CD4-positive, alpha-beta T cell treated with Interleukin-2 at 100 ng/mL for 4 hours (primary cell): Measurements from ENCODE around the gene CALM1.
A peak's percentile ranks its signal among the peaks of the same experiment; 100 is the strongest.
"Not testable (repeated sequence)": the region's sequence is repeated elsewhere in the genome, so short reads cannot be mapped to it uniquely, and the experiment has no call there.

Source experiments
- DNase-seq: peaks from one replicate; pipeline ENCODE4 v3.0.0-alpha.2; 2020; ENCODE audit warnings: low spot score

The CALM1 gene

GRCh38 chr14:90383731-90384542, 12.9 kb upstream of the CALM1 start:
- peak; percentile 68 for DNase-seq

GRCh38 chr14:90384543-90384911, 12.3 kb upstream of the CALM1 start:
- peak; percentile 75 for DNase-seq

GRCh38 chr14:90386321-90386720, 10.5 kb upstream of the CALM1 start:
- no peak for DNase-seq

DNA sequence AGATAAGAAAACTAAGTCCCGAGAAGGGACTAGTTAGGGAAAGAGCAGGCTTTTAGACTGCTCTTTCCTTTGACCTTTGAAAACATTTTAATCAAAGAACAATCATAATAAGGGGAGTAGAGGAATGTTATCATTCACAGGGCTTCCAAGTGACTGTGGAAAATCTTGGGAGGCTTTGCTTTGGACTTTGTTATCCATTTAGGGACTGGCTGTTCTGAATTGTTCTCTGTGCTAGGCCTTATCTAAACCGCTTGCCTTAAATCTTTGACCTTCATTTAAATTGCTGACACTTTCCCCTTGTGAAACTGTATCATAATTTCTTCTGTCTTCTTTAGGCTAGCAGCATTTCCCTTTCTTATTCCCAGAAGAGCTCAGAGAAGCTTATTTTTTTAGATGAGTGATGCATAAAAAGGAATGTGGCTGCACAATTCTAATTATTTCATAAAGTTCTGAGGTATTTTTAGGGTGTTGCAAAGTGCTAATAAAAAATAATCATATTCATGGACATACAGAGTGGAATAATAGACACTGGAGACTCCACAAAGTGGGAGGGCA, 9.5 kb upstream of the CALM1 start:
- DNase-seq = no peak

DNA sequence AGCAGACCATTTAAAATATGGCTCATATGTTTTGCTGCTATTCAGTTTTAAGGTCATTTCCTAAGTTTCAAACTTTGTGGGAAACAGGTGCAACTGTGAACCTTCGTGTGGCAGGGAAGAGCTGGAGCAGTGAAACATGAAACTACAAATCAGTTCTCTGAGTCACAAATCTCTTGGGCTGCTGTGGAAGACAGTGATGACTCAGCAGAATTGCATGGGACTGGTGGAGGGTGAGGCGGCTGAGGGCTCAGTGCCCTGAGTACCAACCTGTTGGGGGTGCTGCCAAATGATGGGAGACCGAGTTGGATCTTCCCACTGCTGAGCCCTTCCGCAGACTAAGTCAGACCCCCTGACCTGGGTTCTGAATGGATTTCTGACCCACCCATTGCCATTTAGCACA, 8.4 kb upstream of the CALM1 start:
- no peak for DNase-seq

DNA sequence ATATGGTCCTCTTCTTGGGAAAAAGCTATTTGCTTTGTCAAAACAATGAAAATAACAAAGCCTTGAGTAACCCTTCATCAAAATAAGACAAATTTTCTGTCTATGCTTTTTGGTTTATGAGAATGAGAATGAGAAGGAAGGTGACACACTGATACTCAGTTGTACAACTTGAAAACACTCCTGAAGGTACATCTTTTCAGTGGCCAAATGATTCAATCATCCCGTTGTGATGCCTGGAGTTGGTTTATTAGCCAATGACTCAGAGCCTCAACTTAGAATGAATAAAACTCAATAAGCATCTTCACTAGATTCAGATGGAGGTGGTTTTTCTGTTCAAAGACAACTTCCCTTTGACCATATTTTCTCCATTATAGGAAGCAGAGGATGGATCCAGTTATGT, 7.8 kb upstream of the CALM1 start:
- no peak for DNase-seq

GRCh38 chr14:90393966-90394365, 2.9 kb upstream of the CALM1 start:
- DNase-seq = no peak

DNA sequence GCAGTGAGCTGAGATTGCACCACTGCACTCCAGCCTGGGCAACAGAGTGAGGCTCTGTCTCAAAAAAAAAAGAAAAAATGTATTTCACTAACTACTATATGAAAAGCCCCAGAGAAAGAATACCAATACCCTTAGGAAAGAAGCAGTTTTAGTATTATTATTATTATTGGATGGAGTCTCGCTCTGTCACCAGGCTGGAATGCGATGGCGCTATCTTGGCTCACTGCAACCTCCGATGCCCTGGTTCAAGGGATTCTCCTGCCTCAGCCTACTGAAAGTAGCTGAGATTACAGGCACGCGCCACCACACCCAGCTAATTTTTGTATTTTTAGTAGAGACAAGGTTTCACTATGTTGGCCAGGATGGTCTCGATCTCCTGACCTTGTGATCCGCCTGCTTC, 2.0 kb upstream of the CALM1 start:
- DNase-seq = not testable (repeated sequence)

DNA sequence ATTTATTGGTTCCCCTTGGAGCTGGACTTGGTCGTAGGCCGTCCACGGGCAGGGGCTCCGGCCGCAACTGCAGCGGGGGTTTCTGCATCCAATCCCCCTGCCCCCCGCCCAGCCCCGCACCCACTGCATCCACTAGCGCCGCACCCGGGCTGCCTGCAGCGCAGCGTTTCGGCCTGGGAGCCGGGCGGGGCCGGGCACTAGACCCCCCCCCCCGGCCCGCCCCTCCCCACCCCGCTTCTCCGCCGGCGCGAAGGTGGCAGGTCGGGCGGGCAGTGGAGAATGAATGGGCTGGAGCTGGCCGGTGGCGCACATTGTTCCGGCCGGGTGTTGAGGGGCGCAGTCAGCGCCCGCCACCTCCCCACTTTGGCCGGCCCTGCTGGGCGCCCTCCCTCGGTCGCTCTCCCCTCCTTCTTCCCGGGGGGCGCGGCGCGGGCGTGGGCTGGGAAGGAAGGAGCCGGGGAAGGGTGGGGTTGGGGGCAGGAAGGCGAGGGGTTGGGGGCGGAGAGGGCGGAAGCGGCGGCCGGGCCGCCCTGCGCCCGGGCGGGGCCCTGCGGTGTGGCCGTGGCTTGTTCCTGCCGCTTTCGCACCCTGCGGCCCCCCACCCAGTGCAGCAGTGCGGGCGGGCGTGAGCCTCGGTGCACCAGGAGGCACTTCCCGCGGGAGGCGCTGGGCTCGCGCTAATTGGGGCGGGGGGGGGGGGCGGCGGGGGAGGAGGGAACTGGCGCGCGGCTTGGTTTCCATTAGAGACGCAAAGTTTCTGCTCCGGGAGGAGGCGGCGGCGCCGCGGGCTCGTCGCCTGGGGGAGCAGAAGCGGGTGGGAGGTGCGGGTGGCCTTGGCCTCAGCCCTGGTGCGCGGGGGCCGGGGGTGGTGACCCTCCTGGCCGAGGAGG, 841 bp downstream of the CALM1 start:
- DNase-seq = peak; percentile 66

DNA sequence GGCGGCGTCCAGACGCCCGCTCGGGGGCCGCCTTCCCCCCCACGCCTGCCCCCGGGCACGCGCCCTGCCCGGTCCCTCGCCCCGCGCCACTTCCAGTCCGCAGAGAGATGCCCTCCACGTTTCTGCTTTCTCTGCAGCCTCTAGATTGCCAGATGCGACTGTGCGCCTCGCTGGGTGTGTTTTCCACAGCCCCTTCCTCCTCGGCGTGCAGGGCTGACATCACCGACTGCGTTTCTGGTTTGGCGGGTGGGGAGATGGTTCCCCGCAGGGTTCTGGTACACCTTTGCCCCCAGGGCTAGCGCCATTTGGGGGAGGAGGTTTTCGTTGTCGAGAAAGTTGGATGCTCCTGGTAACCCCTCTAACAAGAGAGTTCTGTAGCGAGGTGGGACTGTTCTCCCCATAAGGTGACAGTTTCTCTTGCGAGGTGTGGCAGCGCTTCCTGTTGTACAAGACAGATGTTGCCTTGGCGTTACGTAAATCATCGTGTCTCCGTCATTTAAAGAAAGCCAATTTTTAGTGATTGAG, 1.5 kb downstream of the CALM1 start:
- DNase-seq = peak; percentile 64

DNA sequence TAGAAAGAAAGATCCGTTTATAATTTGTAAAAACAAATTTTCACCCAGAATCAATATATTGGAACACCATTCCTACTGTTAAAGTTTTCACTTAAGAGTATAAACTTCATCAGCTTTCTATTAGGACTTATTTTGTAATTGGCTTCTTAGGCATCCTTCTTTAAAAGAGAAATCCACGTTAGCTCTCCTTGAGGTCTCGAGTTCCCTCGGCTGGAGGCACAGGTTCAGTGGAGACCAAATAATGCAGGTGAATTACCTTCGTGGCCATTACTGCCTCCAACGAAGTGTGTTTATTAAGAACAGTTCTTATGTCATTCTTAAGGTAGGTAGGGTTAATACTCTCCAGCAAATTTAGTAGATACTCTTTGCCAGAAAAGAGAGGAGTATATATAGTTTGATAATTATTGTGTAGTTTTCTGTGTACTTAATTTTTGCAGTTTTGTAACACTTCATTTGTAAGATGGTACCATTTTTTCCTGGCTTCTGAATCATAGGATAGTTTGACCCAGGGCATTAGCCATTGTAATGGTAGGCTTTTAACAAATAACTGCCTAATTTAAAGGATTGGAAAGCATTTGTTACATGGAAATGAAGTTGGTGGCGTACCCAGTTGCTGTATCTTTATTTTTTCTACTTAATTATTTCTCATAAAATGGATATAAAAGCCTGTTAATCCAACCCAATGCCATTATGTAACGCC, 2.2 kb downstream of the CALM1 start:
- DNase-seq = no peak

- DNase-seq = peak; percentile 90
Observed at GRCh38 chr14:90399541-90400444, 3.0 kb downstream of the CALM1 start.

DNA sequence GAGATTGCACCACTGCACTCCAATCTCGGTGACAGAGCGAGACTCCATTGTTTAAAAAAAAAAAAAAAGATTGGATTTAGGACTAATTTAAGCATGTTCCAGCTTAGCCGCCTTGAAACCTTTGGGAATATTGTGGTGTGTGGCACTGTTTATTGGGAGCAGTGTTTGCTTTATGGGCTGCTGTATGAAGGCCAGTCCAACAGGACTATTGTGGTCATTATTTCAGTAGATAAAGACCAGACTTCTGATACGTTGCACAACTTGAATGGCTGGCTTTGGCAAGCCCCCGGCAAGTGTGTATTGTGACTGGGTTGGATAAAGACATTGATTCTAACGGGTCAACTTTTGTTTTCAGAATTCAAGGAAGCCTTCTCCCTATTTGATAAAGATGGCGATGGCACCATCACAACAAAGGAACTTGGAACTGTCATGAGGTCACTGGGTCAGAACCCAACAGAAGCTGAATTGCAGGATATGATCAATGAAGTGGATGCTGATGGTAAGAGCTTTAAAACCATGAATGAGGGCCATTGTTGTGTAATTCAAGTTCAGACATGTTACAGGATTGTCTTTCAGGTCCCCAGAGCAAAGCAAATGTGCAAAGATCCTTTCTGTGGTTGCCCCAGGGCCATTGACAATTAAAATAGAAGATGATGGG, 4.2 kb downstream of the CALM1 start:
- DNase-seq = no peak

DNA sequence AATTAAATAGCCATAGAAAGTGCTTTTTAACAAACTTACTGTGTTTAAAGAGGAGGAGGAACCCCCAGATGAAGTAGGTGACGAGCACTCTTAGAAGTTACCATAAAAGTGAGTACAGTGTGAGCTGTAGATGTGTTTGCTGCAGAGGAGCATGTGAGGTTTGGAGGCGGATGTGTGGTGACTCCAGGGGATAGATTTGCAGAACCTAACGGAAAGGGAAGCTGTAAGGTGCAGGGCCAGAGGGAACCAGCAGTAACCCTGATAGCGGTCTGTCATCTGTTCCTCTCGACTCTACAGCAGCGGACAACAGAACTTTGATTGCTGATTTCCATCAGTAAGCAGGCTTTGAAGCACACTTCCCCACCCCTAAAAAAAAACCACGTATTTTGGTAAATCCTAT, 5.2 kb downstream of the CALM1 start:
- no peak for DNase-seq

- DNase-seq = no peak
Observed at GRCh38 chr14:90403065-90403464, 6.2 kb downstream of the CALM1 start.

DNA sequence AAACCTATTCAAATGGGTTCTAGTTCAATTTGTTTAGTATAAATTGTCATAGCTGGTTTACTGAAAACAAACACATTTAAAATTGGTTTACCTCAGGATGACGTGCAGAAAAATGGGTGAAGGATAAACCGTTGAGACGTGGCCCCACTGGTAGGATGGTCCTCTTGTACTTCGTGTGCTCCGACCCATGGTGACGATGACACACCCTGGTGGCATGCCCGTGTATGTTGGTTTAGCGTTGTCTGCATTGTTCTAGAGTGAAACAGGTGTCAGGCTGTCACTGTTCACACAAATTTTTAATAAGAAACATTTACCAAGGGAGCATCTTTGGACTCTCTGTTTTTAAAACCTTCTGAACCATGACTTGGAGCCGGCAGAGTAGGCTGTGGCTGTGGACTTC, 8.3 kb downstream of the CALM1 start:
- DNase-seq = no peak

DNA sequence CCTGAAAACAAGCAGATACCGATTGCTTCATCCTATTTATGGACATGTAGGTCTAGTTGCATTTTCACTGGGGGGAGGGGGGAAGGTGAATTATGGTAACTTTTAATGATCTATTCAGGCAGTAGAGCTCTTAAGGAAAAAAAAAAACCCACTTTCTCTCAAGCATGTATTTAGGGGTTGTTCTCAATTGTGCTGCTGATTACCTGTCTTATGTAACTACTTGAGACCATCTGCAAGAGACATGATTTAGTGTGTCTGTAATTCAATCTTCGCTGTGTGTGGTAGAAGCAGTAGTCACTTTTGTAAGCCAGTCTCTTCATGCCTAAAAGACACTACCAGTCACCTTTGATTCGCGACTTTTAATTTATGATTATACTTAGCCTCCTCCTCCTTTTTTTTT, 8.9 kb downstream of the CALM1 start:
- no peak for DNase-seq

GRCh38 chr14:90406384-90406798, 9.6 kb downstream of the CALM1 start:
- no peak for DNase-seq

DNA sequence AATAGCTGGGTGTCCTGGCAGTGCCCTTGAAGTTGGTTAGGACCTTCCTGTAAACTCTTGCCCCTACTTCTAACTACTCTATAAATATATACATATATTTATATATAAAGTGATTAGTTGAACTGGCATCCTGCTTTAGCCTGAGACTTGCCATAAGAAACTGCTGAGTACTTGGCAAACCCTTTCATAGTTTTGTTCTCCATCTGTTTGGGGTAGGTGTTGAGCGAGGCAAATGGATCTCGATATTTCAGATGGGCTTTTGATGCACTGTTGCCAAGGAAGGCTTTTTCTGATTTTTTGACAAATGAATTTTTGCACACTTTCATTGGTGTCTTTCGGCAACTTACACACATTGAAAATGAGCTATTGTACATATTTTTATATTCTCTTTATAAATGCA, 10.4 kb downstream of the CALM1 start:
- DNase-seq = no peak

- no peak for DNase-seq
Observed at GRCh38 chr14:90408713-90409112, 11.9 kb downstream of the CALM1 start.
